GM20000 (cell line): ENCODE data around the gene KIAA0513.

Source experiments
- DNase-seq: peaks from one replicate; pipeline ENCODE4 v3.0.0; 2012; ENCODE audit warnings: low spot score
- TF ChIP-seq, protein P1 (sequence below): IDR thresholded peaks from 2 replicates; pipeline ENCODE4 v1.5.1; 2012; ENCODE audit warnings: mild to moderate bottlenecking, control low read depth; ENCODE audit errors: extremely low read depth, missing control alignments

The KIAA0513 gene

DNA sequence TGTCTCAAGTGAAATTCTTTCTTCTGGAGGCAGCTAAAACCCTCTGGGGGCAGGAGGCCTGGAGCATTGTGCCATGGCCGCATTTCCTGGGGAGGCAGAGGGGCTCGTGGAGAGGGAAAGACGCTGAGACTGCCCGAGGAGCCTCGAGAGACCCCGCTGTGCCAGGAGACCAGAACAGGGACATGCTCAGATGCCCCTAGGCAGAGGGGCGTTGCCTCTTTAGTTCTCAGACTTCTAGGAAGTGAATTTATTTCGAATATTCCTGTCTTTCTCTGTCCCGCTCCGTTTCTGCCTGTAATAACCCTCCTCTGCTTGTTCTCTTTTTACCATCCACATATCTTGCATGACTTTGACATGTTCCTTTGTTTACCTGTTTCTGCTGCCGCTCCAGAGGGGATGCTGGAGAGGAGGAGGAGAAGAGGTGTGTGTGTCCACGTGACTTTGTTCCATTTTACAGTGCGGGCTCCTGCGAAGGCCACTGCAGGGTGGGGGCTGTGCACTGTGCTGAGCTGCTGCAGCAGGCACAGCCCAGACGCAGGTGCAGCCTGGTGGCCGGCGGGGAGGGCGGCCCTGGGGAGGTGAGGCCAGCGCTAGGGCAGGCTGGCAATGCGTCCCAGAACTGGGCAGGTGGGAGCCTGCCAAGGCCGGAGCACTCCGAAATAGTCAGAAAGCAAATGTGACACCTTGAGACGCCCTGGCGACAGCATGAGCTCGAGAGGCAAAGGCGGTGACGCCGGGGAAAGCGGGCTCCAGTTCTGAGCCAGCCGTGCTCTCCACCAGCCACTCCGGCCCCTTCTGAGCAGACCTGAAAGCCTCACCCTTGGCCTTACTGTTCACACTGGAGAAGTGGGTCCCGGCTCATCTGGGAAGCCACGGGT is 54.8 kb downstream of the KIAA0513 start:
- DNase-seq: no peak
- TF ChIP-seq, protein P1, sequence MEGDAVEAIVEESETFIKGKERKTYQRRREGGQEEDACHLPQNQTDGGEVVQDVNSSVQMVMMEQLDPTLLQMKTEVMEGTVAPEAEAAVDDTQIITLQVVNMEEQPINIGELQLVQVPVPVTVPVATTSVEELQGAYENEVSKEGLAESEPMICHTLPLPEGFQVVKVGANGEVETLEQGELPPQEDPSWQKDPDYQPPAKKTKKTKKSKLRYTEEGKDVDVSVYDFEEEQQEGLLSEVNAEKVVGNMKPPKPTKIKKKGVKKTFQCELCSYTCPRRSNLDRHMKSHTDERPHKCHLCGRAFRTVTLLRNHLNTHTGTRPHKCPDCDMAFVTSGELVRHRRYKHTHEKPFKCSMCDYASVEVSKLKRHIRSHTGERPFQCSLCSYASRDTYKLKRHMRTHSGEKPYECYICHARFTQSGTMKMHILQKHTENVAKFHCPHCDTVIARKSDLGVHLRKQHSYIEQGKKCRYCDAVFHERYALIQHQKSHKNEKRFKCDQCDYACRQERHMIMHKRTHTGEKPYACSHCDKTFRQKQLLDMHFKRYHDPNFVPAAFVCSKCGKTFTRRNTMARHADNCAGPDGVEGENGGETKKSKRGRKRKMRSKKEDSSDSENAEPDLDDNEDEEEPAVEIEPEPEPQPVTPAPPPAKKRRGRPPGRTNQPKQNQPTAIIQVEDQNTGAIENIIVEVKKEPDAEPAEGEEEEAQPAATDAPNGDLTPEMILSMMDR: no peak

DNA sequence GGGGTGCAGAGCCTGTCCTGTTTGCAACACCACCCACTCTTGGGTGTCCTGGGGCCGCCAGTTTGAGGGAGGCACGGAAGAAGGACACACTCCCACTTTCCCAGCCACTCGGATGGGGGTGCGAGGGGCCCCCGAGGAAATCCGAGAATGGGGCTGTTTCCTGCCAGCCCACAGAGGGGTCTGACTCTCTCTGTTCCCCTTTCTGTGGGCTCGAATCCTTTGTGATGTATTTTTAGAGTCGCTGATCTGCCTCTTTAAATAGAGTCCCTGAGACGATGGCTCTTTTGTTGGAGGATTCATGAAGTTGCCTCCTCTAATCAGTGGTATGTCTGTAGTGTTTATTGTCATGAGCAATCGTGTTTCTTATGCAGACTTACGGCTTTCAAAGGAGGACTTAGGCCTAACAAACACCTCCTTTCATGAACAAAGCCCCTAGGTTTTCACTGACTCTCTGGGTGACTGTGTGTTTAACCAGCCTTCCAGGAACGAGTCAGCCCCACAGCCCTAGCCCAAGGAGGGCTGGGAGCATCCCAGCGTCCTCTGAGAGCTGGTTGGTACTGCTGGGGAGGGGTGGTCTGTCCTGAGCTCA is 55.5 kb downstream of the KIAA0513 start:
- TF ChIP-seq, protein P1: no peak

DNA sequence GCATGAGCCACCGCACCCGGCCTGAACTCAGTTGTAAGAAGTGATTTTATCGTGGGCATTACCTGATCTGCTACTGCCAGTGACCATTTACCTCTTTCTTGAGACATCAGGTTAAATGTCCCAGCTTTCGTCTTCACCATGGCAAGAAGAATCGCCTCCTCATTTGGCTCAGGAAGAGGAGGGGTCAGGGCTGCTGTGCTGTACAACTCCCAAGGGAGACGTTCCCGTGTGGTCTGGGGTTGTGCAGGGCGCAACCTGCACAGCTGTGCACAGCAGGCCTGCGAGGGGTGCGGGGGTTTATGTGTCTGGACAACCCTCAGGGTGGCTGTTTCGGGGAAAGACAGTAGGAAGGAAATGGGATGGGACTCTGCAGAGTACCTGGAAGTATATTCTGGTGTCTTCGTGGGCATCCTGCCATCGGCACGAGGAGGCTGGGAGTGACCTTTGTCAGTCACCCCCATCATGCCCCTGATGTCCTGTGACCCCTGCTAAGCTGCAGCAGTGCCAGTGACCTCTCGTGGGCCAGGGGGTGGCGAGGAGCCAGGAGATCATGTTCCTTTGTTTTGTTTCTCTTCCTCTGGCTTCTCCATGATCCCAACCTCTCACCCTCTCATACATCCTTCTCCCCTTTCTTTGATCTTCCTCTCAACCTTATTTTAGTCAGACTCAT is 57.4 kb downstream of the KIAA0513 start:
- TF ChIP-seq, protein P1: no peak
- no peak for DNase-seq

More for the DNA sequence above, 55.5 kb downstream of the KIAA0513 start:
- DNase-seq: peak; percentile 45

DNA sequence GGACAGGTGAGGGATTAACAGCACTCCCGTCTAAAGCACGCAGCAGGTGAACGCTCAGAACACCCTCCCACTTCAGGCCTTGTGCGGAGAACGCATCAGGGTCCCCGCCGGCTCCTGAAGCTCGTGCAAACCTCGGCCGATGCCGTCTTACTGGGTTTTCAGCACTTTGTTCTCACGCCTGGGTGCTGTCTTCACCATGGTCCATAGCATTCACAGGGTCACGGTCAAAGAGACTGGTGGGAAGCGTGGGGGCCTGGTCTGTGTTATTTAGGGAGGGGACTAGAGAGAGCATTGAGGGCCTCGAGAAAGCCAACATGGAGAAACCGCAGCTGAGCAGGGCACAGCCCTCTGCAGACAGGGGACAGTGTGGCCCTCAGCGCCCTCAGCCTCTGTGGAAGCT is 58.1 kb downstream of the KIAA0513 start:
- TF ChIP-seq, protein P1: no peak
- DNase-seq: no peak

DNA sequence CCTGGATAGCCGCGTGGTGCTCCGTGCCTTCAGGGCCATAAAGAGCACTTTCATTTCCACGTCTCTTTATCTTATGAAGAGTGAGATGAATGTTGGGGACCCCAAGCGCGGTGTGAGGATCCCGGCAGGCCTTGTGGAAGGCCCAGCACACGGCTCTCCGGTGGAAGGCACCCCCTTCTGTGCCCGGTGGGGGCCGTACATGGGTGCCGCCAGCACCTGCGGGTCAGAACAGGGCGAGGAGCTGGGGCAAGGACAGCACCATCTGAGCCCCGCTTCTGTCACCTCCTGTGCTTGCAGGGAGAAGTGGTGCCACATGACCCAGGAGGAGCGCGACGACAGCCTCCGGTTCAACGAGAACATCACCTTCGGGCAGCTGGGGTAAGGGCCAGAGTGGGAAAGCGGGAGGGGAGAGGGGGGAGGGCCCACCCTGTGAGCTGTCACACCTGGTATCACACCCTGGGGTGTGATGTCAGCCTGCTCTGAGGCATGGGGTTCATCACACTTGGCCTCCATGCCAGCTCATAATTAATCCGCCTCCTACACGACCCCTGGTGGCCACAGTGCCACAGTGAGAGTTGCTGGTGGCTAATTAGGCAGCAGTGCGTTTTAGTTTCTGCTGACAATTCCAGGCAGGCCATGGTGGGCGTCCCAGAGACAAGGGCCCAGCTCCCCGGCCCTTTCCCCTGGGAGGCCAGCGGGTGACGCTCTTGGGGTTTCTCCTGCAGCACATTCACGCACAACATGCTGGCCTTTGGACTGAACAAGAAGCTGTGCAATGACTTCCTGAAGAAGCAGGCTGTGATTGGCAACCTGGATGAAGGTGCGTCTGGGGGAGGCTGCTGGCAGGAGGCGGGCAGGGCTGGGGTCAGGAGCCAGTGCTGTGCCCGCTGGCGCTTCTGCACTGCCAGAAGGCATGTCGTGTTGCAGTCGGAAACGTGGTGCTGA is 59.0 kb downstream of the KIAA0513 start:
- TF ChIP-seq, protein P1: peak; percentile 83
- peak; percentile 90 for DNase-seq

DNA sequence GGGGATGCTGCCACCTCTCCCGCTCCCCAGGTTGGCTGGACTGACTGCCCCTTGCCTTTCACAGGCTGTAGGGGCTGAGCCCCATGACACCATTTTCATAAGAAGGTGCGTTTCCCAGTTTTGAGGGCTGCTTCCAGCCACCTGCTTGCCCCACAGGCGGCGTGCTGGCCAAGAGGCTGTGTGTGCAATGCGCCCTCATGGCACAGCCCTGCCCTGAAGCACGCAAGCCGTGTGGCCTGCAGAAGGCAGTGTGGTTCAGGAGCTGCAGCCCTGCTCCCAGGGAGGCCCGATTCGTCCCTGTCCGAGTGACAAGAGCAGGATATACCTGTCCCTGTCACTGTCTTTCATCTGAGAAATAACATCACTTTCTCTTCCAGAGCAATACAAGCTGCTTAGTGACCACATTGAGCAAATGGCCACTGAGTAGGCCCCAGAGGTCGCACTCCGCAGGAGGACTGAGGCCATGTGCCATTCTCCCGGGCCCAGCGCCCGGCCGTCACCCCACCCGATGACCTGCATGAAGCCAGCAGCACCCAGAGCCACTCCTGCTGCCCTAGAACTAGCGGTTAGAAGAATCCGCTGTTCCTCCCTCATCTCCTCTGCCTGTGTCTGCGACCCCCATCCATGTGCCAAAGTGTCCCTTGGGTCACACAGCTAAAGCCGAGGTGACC is 60.4 kb downstream of the KIAA0513 start:
- DNase-seq: no peak
- TF ChIP-seq, protein P1: no peak
